HepG2 (cell line): ENCODE data around the gene MED13L. TPM values are rescaled to one million over a fixed set of nuclear protein-coding genes. Genes with fewer than 3 reads are reported as not detected.
A peak's percentile ranks its signal among the peaks of the same experiment; 100 is the strongest.

Experiments used
- ARID3A ChIP-seq: IDR thresholded peaks from 2 replicates; pipeline ENCODE4 v1.6.1; 2012; ENCODE audit warnings: low read depth, low read length, improper control_type of control experiment
- BRCA1 ChIP-seq: sonication (generic); formaldehyde crosslinking; IDR thresholded peaks from 2 replicates; pipeline ENCODE4 v1.4.0; 2020; ENCODE audit warnings: missing genetic modification reagents
- DNMT3B ChIP-seq: conservative IDR thresholded peaks from 2 replicates; pipeline ENCODE4 v1.6.1; 2016; ENCODE audit warnings: missing biosample characterization, control low read depth
- E2F5 ChIP-seq: sonication (generic); formaldehyde crosslinking; conservative IDR thresholded peaks from 2 replicates; pipeline ENCODE4 v1.4.0; 2020; ENCODE audit warnings: missing genetic modification reagents
- FOXO4 ChIP-seq: sonication (generic); formaldehyde crosslinking; conservative IDR thresholded peaks from 2 replicates; pipeline ENCODE4 v1.8.1; 2023; ENCODE audit warnings: missing genetic modification reagents
- GMEB2 ChIP-seq: IDR thresholded peaks from 2 replicates; pipeline ENCODE4 v1.6.1; 2016; ENCODE audit warnings: missing biosample characterization, missing genetic modification reagents, low read depth
- ISX ChIP-seq: sonication (generic); formaldehyde crosslinking; conservative IDR thresholded peaks from 2 replicates; pipeline ENCODE4 v1.5.0; 2020; ENCODE audit warnings: missing genetic modification reagents
- KAT2B ChIP-seq: fragments of 150-350 bp; IDR thresholded peaks from 2 replicates; pipeline ENCODE4 v1.6.1; 2014; ENCODE audit warnings: low read depth, low read length, borderline replicate concordance
- MIER2 ChIP-seq: IDR thresholded peaks from 2 replicates; pipeline ENCODE4 v1.6.1; 2016; ENCODE audit warnings: missing biosample characterization, missing genetic modification reagents
- NR2C2 ChIP-seq: sonication (generic); formaldehyde crosslinking; IDR thresholded peaks from 2 replicates; pipeline ENCODE4 v1.4.0; 2020; ENCODE audit warnings: missing genetic modification reagents, mild to moderate bottlenecking, moderate library complexity, borderline replicate concordance
- POLR2AphosphoS2 ChIP-seq: IDR thresholded peaks from 2 replicates; pipeline ENCODE4 v1.6.1; 2011; ENCODE audit warnings: low read depth, low read length, improper control_type of control experiment
- PRMT3 ChIP-seq: sonication (generic); formaldehyde crosslinking; IDR thresholded peaks from 2 replicates; pipeline ENCODE4 v1.8.1; 2022; ENCODE audit warnings: low read depth, mild to moderate bottlenecking, moderate library complexity, missing genetic modification reagents, borderline replicate concordance
- SAP130 ChIP-seq: IDR thresholded peaks from 2 replicates; pipeline ENCODE4 v1.6.1; 2016; ENCODE audit warnings: low read depth
- SP1 ChIP-seq, 2 experiments: fragments of 450-650 bp in 1 of 2; sonication (generic) in 1 of 2; formaldehyde crosslinking in 1 of 2; IDR thresholded peaks; 2 replicates each; pipeline versions ENCODE4 v1.4.0 to v1.6.1; 2016 to 2020; ENCODE audit warnings: missing genetic modification reagents in 1 of 2
- SP5 ChIP-seq: IDR thresholded peaks from 2 replicates; pipeline ENCODE4 v1.6.1; 2016; ENCODE audit warnings: low read depth, borderline replicate concordance
- TOPORS ChIP-seq: sonication (generic); formaldehyde crosslinking; IDR thresholded peaks from 2 replicates; pipeline ENCODE4 v1.8.0; 2023; ENCODE audit warnings: mild to moderate bottlenecking, missing genetic modification reagents
- ZMYM3 ChIP-seq: sonication (generic); formaldehyde crosslinking; IDR thresholded peaks from 2 replicates; pipeline ENCODE4 v1.5.1; 2020; ENCODE audit warnings: mild to moderate bottlenecking, missing genetic modification reagents
- ZNF235 ChIP-seq: sonication (generic); formaldehyde crosslinking; IDR thresholded peaks from 2 replicates; pipeline ENCODE4 v1.8.1; 2023; ENCODE audit warnings: mild to moderate bottlenecking, missing genetic modification reagents, borderline replicate concordance
- ZNF331 ChIP-seq: sonication (generic); formaldehyde crosslinking; IDR thresholded peaks from 2 replicates; pipeline ENCODE4 v1.4.0; 2020; ENCODE audit warnings: missing genetic modification reagents
- ZNF382 ChIP-seq: sonication (generic); formaldehyde crosslinking; IDR thresholded peaks from 2 replicates; pipeline ENCODE4 v1.5.0; 2020; ENCODE audit warnings: missing genetic modification reagents, mild to moderate bottlenecking, borderline replicate concordance
- ZNF451 ChIP-seq: sonication (generic); formaldehyde crosslinking; IDR thresholded peaks from 2 replicates; pipeline ENCODE4 v1.5.0; 2020; ENCODE audit warnings: mild to moderate bottlenecking, missing genetic modification reagents
- ZSCAN21 ChIP-seq: sonication (generic); formaldehyde crosslinking; IDR thresholded peaks from 2 replicates; pipeline ENCODE4 v1.8.0; 2022; ENCODE audit warnings: mild to moderate bottlenecking, missing genetic modification reagents, moderate library complexity, borderline replicate concordance
- polyA plus RNA-seq, 8 experiments: library from polyadenylated mRNA; depleted of rRNA in 3 of 8; stranded (reverse) in 7 of 8; unstranded in 1 of 8; fragments of >200 nt; fragmentation: Illumina TruSeq in 4 of 8; extraction: Trizol in 4 of 8; gene quantifications; 2 replicates each; pipeline versions ENCODE4 v1.2.1 to v1.2.3, GENCODE V29; 2011 to 2016; ENCODE audit warnings: low read depth in 4 of 8, missing spikeins in 1 of 8, mixed read lengths in 1 of 8; ENCODE audit not compliant: insufficient read depth in 1 of 8
- total RNA-seq, 5 experiments: library from RNA; depleted of rRNA; stranded (reverse); fragments of >200 nt; fragmentation: Illumina TruSeq; extraction: Trizol; gene quantifications; 2 replicates each; pipeline ENCODE4 v1.2.3, GENCODE V29; 2016; ENCODE audit warnings: low read depth in 1 of 5

MED13L gene
- total and polyA plus RNA-seq, 2 of the 13 experiments (the other 11 are each of a cell fraction or from before 2014, with no cell fraction given): 24.8 to 38.9 TPM

GRCh38 chr12:115943630-115944391 is 333.7 kb downstream of the MED13L start (continued):
- TF ChIP-seq ZNF382 (no peak), TOPORS (0 out of 2 replicates have a peak, but pooled peaks have one; percentile 21), PRMT3 (CRISPR knock-in tag) (no peak), ARID3A (0 out of 2 replicates have a peak, but pooled peaks have one; percentile 20), KAT2B (peak; percentile 32; the same call in 1 of the 2 replicates), GMEB2 (no peak), ZNF451 (CRISPR knock-in tag) (no peak), SP5 (0 out of 2 replicates have a peak, but pooled peaks have one; percentile 21), FOXO4 (no peak), SP1 (IDR thresholded peaks at IDR 0.05) (no peak), SP1 (CRISPR knock-in tag; IDR thresholded peaks at IDR 0.05) (peak; percentile 63; the same call in 1 of the 2 replicates), ZNF235 (CRISPR knock-in tag) (no peak), ZNF331 (CRISPR knock-in tag) (peak; percentile 31; the same call in 1 of the 2 replicates), E2F5 (CRISPR knock-in tag) (no peak), BRCA1 (no peak), ZMYM3 (CRISPR knock-in tag) (peak; percentile 39; the same call in 1 of the 2 replicates), SAP130 (CRISPR knock-in tag) (peak; percentile 39; the same call in 1 of the 2 replicates), ZSCAN21 (CRISPR knock-in tag) (no peak), DNMT3B (CRISPR knock-in tag) (no peak), POLR2AphosphoS2 (no peak), NR2C2 (CRISPR knock-in tag) (peak; percentile 66), MIER2 (CRISPR knock-in tag) (no peak), ISX (CRISPR knock-in tag) (no peak)
